HepG2 (cell line): ENCODE data around the gene SPAG5. TPM values are rescaled to one million over a fixed set of nuclear protein-coding genes. Genes with fewer than 3 reads are reported as not detected.

Experiments
- ATAC-seq: fragments of 200-7000 bp; cut with Tn5 transposase; 3 replicates; pipeline ENCODE4 v1.9.1; 2020; ENCODE audit warnings: mild to moderate bottlenecking, moderate library complexity
- BruUV-seq: library from RNA; stranded (reverse); fragments of 400-500 nt; replicated peaks from 2 replicates; lab custom pipeline; 2021; lab: Mats Ljungman, UMichigan
- CTCF ChIA-PET: fragments of 300-600 bp; formaldehyde crosslinking; extraction: SDS; loops from one replicate; lab custom pipeline; 2021; ENCODE audit warnings: low total read pairs, inconsistent platforms, low intra/inter-chr PET ratio; lab: Yijun Ruan, JAX
- POLR2A ChIA-PET: fragments of 350-600 bp; sonication (Branson Sonifier 250); formaldehyde crosslinking; loops from one replicate; lab custom pipeline; 2020; ENCODE audit warnings: antibody characterized with exemption, inconsistent platforms; lab: Yijun Ruan, JAX
- DNase-seq: peaks from one replicate; pipeline ENCODE4 v3.0.0-alpha.2; 2015; ENCODE audit warnings: low spot score
- FAIRE-seq: peaks from 3 replicates; lab custom pipeline; 2011; peaks lifted over from hg19 to GRCh38; lab: Jason Lieb, UNC
- H2AFZ ChIP-seq: one replicate; pipeline ENCODE4 v1.6.1; 2011; ENCODE audit warnings: low read length, inconsistent platforms
- H3K27ac ChIP-seq: fragments of 300-600 bp; 3 replicates; pipeline ENCODE4 v1.8.0; 2011; ENCODE audit warnings: mixed run types, mild to moderate bottlenecking, mixed read lengths, low read length, inconsistent platforms; ENCODE audit not compliant: insufficient read depth; ENCODE audit errors: extremely low read length
- H3K27me3 ChIP-seq, 2 experiments: fragments of 200-600 bp in 1 of 2; 2 replicates in 1 of 2; 3 replicates in 1 of 2; pipeline versions ENCODE4 v1.6.0 to v1.8.0; 2011; ENCODE audit warnings: low read length in 2 of 2, mild to moderate bottlenecking in 2 of 2, moderate library complexity in 2 of 2, inconsistent platforms in 1 of 2; ENCODE audit not compliant: insufficient read depth in 2 of 2, control insufficient read depth in 1 of 2
- H3K36me3 ChIP-seq, 2 experiments: fragments of 200-600 bp in 1 of 2; replicated peaks in 1 of 2; 2 replicates in 1 of 2; 3 replicates in 1 of 2; pipeline versions ENCODE4 v1.5.1 to v1.8.0; 2011; ENCODE audit warnings: low read length in 2 of 2, inconsistent platforms in 1 of 2; ENCODE audit not compliant: insufficient read depth in 2 of 2, control insufficient read depth in 1 of 2
- H3K4me1 ChIP-seq: 2 replicates; pipeline ENCODE4 v1.5.1; 2012; ENCODE audit warnings: low read length, inconsistent platforms; ENCODE audit not compliant: insufficient read depth
- H3K4me2 ChIP-seq: 2 replicates; pipeline ENCODE4 v1.6.0; 2011; ENCODE audit warnings: low read depth, low read length, inconsistent platforms
- H3K4me3 ChIP-seq, 3 experiments: fragments of 200-600 bp in 1 of 3; sonication (generic), shearing (Covaris generic) in 1 of 3; replicated peaks in 1 of 3; 2 replicates each; pipeline ENCODE4 v1.5.1; 2011 to 2016; ENCODE audit warnings: low read length in 3 of 3, inconsistent platforms in 2 of 3, low read depth in 2 of 3, mild to moderate bottlenecking in 2 of 3, control low read depth in 1 of 3, mixed read lengths in 1 of 3; ENCODE audit not compliant: insufficient read depth in 1 of 3
- H3K79me2 ChIP-seq: one replicate; pipeline ENCODE4 v1.6.1; 2011; ENCODE audit warnings: low read length, inconsistent platforms; ENCODE audit not compliant: insufficient read depth
- H3K9ac ChIP-seq: 2 replicates; pipeline ENCODE4 v1.6.0; 2011; ENCODE audit warnings: mild to moderate bottlenecking, low read depth, low read length, inconsistent platforms; ENCODE audit not compliant: insufficient read depth
- H3K9me3 ChIP-seq: 2 replicates; pipeline ENCODE4 v1.5.1; 2012; ENCODE audit warnings: mild to moderate bottlenecking, low read length
- H4K20me1 ChIP-seq: 2 replicates; pipeline ENCODE4 v1.6.0; 2011; ENCODE audit warnings: inconsistent platforms, mild to moderate bottlenecking, low read length, moderate library complexity; ENCODE audit not compliant: insufficient read depth
- HMGXB3 ChIP-seq: sonication (generic); formaldehyde crosslinking; IDR thresholded peaks from 2 replicates; pipeline ENCODE4 v1.4.0; 2020; ENCODE audit warnings: missing genetic modification reagents, borderline replicate concordance
- MTF1 ChIP-seq: sonication (generic); formaldehyde crosslinking; IDR thresholded peaks from 2 replicates; pipeline ENCODE4 v1.5.0; 2020; ENCODE audit warnings: missing genetic modification reagents
- TFDP1 ChIP-seq: IDR thresholded peaks from 2 replicates; pipeline ENCODE4 v1.6.1; 2016; ENCODE audit warnings: missing compliant biosample characterization, missing genetic modification reagents, borderline replicate concordance
- TRAFD1 ChIP-seq: sonication (generic); formaldehyde crosslinking; IDR thresholded peaks from 2 replicates; pipeline ENCODE4 v1.5.1; 2020; ENCODE audit warnings: missing genetic modification reagents, mild to moderate bottlenecking, borderline replicate concordance
- ZNF329 ChIP-seq: sonication (generic); formaldehyde crosslinking; IDR thresholded peaks from 2 replicates; pipeline ENCODE4 v1.9.0; 2021; ENCODE audit warnings: low read depth, mild to moderate bottlenecking, missing genetic modification reagents
- ZNF33B ChIP-seq: sonication (generic); formaldehyde crosslinking; IDR thresholded peaks from 2 replicates; pipeline ENCODE4 v1.5.1; 2020; ENCODE audit warnings: mild to moderate bottlenecking, missing genetic modification reagents
- ZNF510 ChIP-seq: sonication (generic); formaldehyde crosslinking; IDR thresholded peaks from 2 replicates; pipeline ENCODE4 v1.4.0; 2020; ENCODE audit warnings: low read depth, mild to moderate bottlenecking, missing genetic modification reagents
- ZNF597 ChIP-seq: sonication (generic); formaldehyde crosslinking; IDR thresholded peaks from 2 replicates; pipeline ENCODE4 v1.5.0; 2020; ENCODE audit warnings: missing genetic modification reagents
- ZNF646 ChIP-seq: sonication (generic); formaldehyde crosslinking; IDR thresholded peaks from 2 replicates; pipeline ENCODE4 v1.9.0; 2021; ENCODE audit warnings: mild to moderate bottlenecking, missing genetic modification reagents
- WGBS: methylation state at CpG from one replicate; pipeline ENCODE4 v1.1.6; 2017; ENCODE audit warnings: low lambda C conversion rate; 5-methylcytosine and 5-hydroxymethylcytosine counted together
- in situ Hi-C: cut with HindIII; loops from 2 replicates; pipeline ENCODE4 v1.10.0; 2017; ENCODE audit warnings: low pct_unique_long_range_greater_than_20kb; ENCODE audit not compliant: extremely low pct_ligation_motif_present
- intact Hi-C: fragments of 100-400 bp; cut with micrococcal nuclease; formaldehyde crosslinking; loops from one replicate; pipeline ENCODE4 v1.10.0; 2022; ENCODE audit not compliant: unreplicated experiment
- polyA plus RNA-seq, 8 experiments: library from polyadenylated mRNA; depleted of rRNA in 3 of 8; stranded (reverse) in 7 of 8; unstranded in 1 of 8; fragments of >200 nt; fragmentation: Illumina TruSeq in 4 of 8; extraction: Trizol in 4 of 8; gene quantifications; 2 replicates each; pipeline versions ENCODE4 v1.2.1 to v1.2.3, GENCODE V29; 2011 to 2016; ENCODE audit warnings: low read depth in 4 of 8, missing spikeins in 1 of 8, mixed read lengths in 1 of 8; ENCODE audit not compliant: insufficient read depth in 1 of 8
- total RNA-seq, 5 experiments: library from RNA; depleted of rRNA; stranded (reverse); fragments of >200 nt; fragmentation: Illumina TruSeq; extraction: Trizol; gene quantifications; 2 replicates each; pipeline ENCODE4 v1.2.3, GENCODE V29; 2016; ENCODE audit warnings: low read depth in 1 of 5

The SPAG5 gene
- total and polyA plus RNA-seq, 2 of the 13 experiments (the other 11 are each of a cell fraction or from before 2014, with no cell fraction given) = 41.4 to 98.0 TPM

- Histone ChIP-seq H3K27ac (no peak overlapping the region), H3K9ac (no peak overlapping the region), H3K9me3 (no peaks in the 10 kb centered on the region), H3K27me3 (no peaks in the 10 kb centered on the region), H3K4me1 (no peaks in the 10 kb centered on the region), H3K4me3 (no peak overlapping the region), H4K20me1 (no peaks in the 10 kb centered on the region), H3K79me2 (no peaks in the 10 kb centered on the region), H3K4me2 (no peak overlapping the region), H3K36me3 (peaks cover 49 to 88% of the 10 kb centered on the region in 2 experiments), H2AFZ (no peak overlapping the region)
- FAIRE-seq (no peak), DNase-seq (no peak), ATAC-seq (no peak)
- POLR2A ChIA-PET = no interaction called here
- WGBS = 84% methylated on average over 3 of the region's 3 CpGs
- in situ Hi-C loops (no loop called here), intact Hi-C loops (no loop called here)
- CTCF ChIA-PET = no interaction called here
- BruUV-seq = no TSS peak
- TF ChIP-seq ZNF646 (CRISPR knock-in tag) = no peak
- no peak for TF ChIP-seq ZNF510 (CRISPR knock-in tag)
- no peak for TF ChIP-seq MTF1 (CRISPR knock-in tag)
- no peak for TF ChIP-seq ZNF597 (CRISPR knock-in tag)
- no peak for TF ChIP-seq TRAFD1
- no peak for TF ChIP-seq ZNF33B (CRISPR knock-in tag)
- no peak for TF ChIP-seq HMGXB3
- no peak for TF ChIP-seq TFDP1 (CRISPR knock-in tag)
- TF ChIP-seq ZNF329 (CRISPR knock-in tag) = no peak
These were observed 19.6 kb upstream of the SPAG5 start for GRCh38 chr17:28618464-28618863.
